ENCODE data around the gene C12orf54.
"Not testable (repeated sequence)": the region's sequence is repeated elsewhere in the genome, so short reads cannot be mapped to it uniquely, and the experiment has no call there.

Gene C12orf54

DNA sequence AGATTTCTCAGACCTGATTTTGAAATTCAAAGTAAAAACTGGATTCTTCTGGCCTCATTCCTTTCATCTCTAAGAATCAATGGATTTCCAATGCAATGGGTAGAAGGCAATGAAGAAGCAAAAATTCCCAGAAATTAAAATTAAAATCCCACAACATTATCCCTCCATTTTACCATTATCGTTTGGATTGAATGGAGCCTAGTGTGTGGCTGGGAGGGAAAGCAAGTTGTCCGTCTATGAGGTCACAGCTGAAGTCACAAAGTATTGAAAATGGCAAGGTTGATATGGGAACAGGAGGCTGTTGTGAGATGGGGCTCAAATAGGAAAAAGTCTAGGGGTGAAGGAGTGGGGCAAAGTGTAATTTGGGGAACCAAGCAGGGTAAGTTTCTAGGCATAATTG lies at the start of gene C12orf54:
Gene C12orf54, plus strand, starts transcription at position 301 of the 400 bp plus-strand sequence. CDS start 799 bp downstream, outside the sequence.
- H3K36me3 Mint-ChIP-seq (ENCODE audit: low read depth): no peaks in the 10 kb centered on the region
- intact Hi-C loops (cut with micrococcal nuclease): no loop called here
- H3K4me3 Mint-ChIP-seq: no peak within 1 kb of the TSS
- H3K9me3 Mint-ChIP-seq: no peaks in the 10 kb centered on the region
- H3K4me1 Mint-ChIP-seq (ENCODE audit: low read depth): no peaks in the 10 kb centered on the region
- H3K27ac Mint-ChIP-seq: no peak within 1 kb of the TSS
- peaks cover 12% of the 10 kb centered on the region for H3K27me3 Mint-ChIP-seq

DNA sequence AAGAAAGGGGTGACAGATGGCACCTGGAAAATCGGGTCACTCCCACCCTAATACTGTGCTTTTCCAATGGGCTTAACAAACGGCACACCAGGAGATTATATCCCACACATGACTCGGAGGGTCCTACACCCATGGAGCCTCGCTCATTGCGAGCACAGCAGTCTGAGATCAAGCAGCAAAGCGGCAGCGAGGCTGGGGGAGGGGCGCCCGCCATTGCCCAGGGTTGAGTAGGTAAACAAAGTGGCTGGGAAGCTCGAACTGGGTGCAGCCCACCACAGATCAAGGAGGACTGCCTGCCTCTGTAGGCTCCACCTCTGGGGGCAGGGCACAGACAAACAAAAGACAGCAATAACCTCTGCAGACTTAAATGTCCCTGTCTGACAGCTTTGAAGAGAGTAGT lies 48.3 kb upstream of the C12orf54 start:
- H3K36me3 Mint-ChIP-seq (ENCODE audit: low read depth); H3K27ac Mint-ChIP-seq; H3K4me3 Mint-ChIP-seq; intact Hi-C loops (cut with micrococcal nuclease); H3K4me1 Mint-ChIP-seq (ENCODE audit: low read depth); H3K9me3 Mint-ChIP-seq: not testable (repeated sequence)
- H3K27me3 Mint-ChIP-seq: peaks cover 13% of the 10 kb centered on the region

DNA sequence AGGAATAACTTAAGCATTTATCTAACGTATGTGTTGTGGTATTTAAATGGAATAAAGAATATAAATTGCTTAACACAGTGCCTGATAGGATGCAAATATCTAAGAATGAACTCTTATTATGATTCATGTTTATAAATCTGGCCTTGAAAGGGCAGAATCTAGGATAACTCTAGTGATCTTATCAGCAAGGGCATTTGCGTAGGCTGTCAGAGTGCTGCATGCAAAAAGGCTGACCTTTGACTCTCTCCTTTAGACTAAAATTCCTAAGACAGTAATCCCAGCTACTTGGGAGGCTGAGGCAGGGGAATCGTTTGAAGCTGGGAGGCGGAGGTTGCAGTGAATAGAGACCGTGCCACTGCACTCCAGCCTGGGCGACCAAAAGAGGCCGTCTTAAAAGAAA lies 41.2 kb upstream of the C12orf54 start:
- intact Hi-C loops (cut with micrococcal nuclease): no loop called here
- H3K36me3 Mint-ChIP-seq (ENCODE audit: low read depth): no peaks in the 10 kb centered on the region

DNA sequence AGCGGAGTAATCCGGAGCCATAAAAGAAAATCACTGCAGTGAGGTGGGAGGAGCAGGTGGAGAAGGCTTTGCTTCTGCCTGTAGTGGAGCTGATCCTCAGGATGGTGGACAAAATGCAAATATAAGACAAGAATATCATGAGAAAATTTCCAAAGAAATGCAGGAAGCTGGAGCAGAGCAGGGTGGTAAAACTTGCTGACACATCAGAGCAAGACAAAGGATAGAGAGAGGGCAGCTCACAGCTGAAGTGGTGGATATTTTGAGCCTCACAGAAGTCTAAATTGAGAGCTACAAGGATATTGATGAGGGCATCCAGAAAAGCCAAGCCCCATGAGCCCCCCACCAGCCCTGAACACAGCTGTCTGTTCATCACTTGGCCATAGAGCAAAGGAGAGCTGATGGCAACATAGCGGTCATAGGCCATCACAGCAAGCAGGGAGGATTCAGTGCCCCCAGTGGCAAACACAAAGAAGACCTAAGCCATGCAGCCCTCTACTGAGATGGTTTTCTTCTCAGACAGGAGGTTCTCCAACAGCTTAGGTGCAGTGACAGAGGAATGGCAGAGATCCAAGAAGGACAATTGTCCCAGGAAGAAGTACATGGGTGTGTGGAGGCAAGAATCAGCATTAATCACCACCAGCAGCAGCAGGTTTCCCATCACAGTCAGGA lies 40.0 kb upstream of the C12orf54 start:
- intact Hi-C loops (cut with micrococcal nuclease): no loop called here
- Mint-ChIP-seq H3K9me3 (no peaks in the 10 kb centered on the region), H3K4me3 (no peak overlapping the region), H3K4me1 (ENCODE audit: low read depth) (peaks cover 7% of the 10 kb centered on the region), H3K27me3 (peaks cover 3% of the 10 kb centered on the region), H3K36me3 (ENCODE audit: low read depth) (no peaks in the 10 kb centered on the region), H3K27ac (no peak overlapping the region)

More for the DNA sequence above, 41.2 kb upstream of the C12orf54 start:
- Mint-ChIP-seq H3K4me1 (ENCODE audit: low read depth) (peaks cover 6% of the 10 kb centered on the region), H3K4me3 (no peak overlapping the region), H3K27me3 (peaks cover 6% of the 10 kb centered on the region), H3K27ac (no peak overlapping the region), H3K9me3 (no peaks in the 10 kb centered on the region)

DNA sequence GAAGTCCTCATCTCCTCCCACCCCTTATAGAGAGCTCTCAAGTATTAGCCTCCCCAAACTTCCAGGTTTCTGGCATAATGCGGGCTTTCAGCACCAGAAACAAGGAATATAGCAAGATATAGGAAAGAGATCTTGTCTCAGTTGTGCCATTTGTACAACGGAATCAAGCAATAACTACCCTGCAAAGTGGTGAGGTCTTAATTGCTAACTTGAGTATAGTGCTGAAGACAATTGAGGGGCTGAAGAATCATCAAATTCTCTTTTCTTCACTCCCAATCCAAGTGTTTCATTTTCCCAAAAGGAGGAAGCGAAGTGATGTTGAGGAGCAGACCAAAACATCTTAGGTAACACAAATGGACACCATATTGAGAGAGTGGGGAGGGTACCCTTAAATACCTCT lies 36.8 kb upstream of the C12orf54 start:
- H3K4me3 Mint-ChIP-seq: no peak overlapping the region
- no peaks in the 10 kb centered on the region for H3K36me3 Mint-ChIP-seq (ENCODE audit: low read depth)
- no peak overlapping the region for H3K27ac Mint-ChIP-seq
- peaks cover 7% of the 10 kb centered on the region for H3K27me3 Mint-ChIP-seq
- H3K9me3 Mint-ChIP-seq: peaks cover 11% of the 10 kb centered on the region
- H3K4me1 Mint-ChIP-seq (ENCODE audit: low read depth): peaks cover 7% of the 10 kb centered on the region
- intact Hi-C loops (cut with micrococcal nuclease): no loop called here

DNA sequence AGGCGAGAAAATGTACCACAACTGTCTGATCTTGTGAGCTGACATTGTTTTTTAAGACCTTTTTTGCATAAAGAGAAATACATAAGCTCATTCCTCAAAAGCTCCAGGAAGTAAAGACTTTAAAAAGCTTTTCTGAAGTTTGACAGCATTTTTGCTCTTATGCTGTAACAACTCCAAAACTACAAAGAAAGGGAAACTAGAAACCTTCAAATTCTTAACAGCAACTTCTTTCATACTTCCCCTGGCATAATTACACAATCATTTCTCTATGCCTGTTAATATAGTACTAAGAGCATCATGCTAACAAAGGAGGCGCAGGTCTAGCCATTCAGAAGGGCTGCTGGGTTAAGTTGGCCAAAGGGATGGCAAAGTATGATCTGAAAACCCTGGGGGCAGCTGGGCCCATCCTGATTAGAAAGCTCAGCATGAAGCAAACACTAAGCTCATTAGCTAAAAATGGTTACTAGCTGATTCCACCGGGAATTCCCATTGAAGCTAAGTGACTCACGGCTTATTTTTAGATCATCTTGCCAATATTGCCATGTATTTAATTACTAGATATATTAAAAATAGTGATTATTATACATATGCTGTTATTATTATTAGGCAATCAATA lies 36.0 kb upstream of the C12orf54 start:
- Mint-ChIP-seq H3K4me3 (no peak overlapping the region), H3K27ac (no peak overlapping the region), H3K9me3 (peaks cover 13% of the 10 kb centered on the region), H3K4me1 (ENCODE audit: low read depth) (peaks cover 7% of the 10 kb centered on the region), H3K27me3 (peaks cover 7% of the 10 kb centered on the region), H3K36me3 (ENCODE audit: low read depth) (no peaks in the 10 kb centered on the region)
- intact Hi-C loops (cut with micrococcal nuclease): no loop called here

DNA sequence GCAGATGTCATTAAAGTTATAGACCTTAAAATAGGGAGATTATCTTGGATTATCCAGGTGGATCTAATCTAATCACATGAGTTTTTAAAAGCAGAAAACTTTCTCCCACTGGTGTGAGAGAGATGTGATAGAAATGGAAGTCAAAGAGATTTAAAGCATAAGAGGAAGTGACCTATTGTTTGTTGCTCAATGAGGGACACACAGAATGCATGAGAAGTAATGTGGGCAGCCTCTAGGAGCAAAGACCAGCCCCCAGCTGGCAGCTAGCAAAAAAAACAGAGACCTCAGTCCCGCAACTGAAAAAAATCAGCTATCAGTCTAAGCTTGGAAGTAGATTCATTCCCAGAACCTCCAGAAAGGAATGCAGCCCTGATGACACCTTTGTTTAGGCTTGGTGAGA lies 34.5 kb upstream of the C12orf54 start:
- peaks cover 7% of the 10 kb centered on the region for H3K4me1 Mint-ChIP-seq (ENCODE audit: low read depth)
- H3K27ac Mint-ChIP-seq: no peak overlapping the region
- intact Hi-C loops (cut with micrococcal nuclease): no loop called here
- peaks cover 13% of the 10 kb centered on the region for H3K9me3 Mint-ChIP-seq
- no peak overlapping the region for H3K4me3 Mint-ChIP-seq
- no peaks in the 10 kb centered on the region for H3K36me3 Mint-ChIP-seq (ENCODE audit: low read depth)
- peaks cover 4% of the 10 kb centered on the region for H3K27me3 Mint-ChIP-seq

DNA sequence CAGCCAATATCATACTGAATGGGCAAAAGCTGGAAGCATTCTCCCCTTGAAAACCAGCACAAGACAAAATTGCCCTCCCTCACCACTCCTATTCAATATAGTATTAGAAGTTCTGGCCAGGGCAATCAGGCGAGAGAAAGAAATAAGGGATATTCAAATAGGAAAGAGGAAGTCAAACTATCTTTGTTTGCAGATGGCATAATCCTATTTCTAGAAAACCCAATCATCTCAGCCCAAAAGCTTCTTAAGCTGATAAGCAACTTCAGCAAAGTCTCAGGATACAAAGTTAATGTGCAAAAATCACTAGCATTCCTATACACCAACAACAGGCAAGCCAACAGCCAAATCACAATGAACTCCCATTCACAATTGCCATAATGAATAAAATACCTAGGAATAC lies 30.9 kb upstream of the C12orf54 start:
- intact Hi-C loops (cut with micrococcal nuclease): loop anchor here (5.0 kb wide), 1 partner anchor 264 kb away; no protein-coding TSS in a partner anchor
- Mint-ChIP-seq H3K36me3 (ENCODE audit: low read depth) (no peaks in the 10 kb centered on the region), H3K4me3 (no peak overlapping the region), H3K9me3 (peaks cover 13% of the 10 kb centered on the region), H3K4me1 (ENCODE audit: low read depth) (no peaks in the 10 kb centered on the region), H3K27ac (no peak overlapping the region), H3K27me3 (peaks cover 6% of the 10 kb centered on the region)

DNA sequence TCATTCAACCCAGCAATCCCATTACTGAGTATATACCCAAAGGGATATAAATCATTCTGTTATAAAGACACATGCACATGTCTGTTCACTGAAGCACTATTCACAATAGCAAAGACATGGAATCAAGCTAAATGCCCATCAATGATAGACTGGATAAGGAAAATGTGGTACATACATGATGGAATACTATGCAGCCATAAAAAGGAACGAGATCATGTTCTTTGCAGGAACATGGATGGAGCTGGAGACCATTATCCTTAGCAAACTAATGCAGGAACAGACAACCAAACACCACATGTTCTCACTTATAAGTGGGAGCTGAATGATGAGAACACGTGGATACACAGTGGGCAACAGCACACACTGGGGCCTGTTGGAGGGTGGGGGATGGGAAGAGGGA lies 29.3 kb upstream of the C12orf54 start:
- intact Hi-C loops (cut with micrococcal nuclease): loop anchor here (5.0 kb wide), 1 partner anchor 266 kb away; no protein-coding TSS in a partner anchor
- H3K27ac Mint-ChIP-seq; H3K4me3 Mint-ChIP-seq; H3K27me3 Mint-ChIP-seq; H3K36me3 Mint-ChIP-seq (ENCODE audit: low read depth); H3K4me1 Mint-ChIP-seq (ENCODE audit: low read depth): not testable (repeated sequence)
- peaks cover 13% of the 10 kb centered on the region for H3K9me3 Mint-ChIP-seq

DNA sequence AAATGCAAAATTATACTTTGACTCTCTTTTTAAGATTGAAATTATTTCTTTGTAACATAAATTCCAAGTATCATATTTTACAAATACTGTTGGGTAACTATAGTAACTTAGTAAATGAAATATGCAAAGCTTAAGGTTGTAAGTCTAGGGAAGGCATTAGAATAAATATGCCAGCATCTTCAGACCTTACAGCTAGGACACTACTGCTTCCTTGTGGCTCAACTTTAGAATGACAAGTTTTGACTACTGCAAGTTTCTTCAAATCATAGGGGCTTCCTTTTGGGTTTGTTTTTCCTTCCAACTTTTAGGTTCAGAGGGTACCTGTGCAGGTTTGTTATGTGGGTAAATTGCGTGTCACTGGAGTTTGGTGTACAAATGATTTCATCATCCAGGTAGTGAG lies 27.6 kb upstream of the C12orf54 start:
- intact Hi-C loops (cut with micrococcal nuclease): loop anchor here (5.0 kb wide), 1 partner anchor 267 kb away; no protein-coding TSS in a partner anchor
- H3K4me3 Mint-ChIP-seq: no peak overlapping the region
- H3K4me1 Mint-ChIP-seq (ENCODE audit: low read depth): no peaks in the 10 kb centered on the region
- H3K27me3 Mint-ChIP-seq: peaks cover 5% of the 10 kb centered on the region
- H3K27ac Mint-ChIP-seq: no peak overlapping the region
- H3K9me3 Mint-ChIP-seq: peaks cover 10% of the 10 kb centered on the region
- no peaks in the 10 kb centered on the region for H3K36me3 Mint-ChIP-seq (ENCODE audit: low read depth)

DNA sequence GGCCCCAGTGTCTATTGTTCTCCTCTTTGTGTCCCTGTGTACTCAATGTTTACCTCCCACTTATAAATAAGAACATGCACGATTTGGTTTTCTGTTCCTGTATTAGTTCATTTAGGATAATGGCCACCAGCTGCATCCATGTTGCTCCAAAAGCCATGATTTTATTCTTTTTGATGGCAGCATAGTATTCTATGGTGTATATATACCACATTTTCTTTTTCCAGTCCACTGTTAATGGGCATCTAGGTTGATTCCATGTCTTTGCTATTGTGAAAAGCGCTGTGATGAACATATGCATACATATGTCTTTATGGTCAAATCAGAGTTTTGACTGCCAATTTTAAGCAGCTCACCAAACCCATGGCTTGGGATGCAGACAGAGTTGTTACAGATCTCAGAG lies 27.2 kb upstream of the C12orf54 start:
- H3K9me3 Mint-ChIP-seq: peaks cover 6% of the 10 kb centered on the region
- H3K36me3 Mint-ChIP-seq (ENCODE audit: low read depth): no peaks in the 10 kb centered on the region
- H3K27ac Mint-ChIP-seq: no peak overlapping the region
- no peaks in the 10 kb centered on the region for H3K4me1 Mint-ChIP-seq (ENCODE audit: low read depth)
- H3K27me3 Mint-ChIP-seq: peaks cover 5% of the 10 kb centered on the region
- H3K4me3 Mint-ChIP-seq: no peak overlapping the region
- intact Hi-C loops (cut with micrococcal nuclease): no loop called here

DNA sequence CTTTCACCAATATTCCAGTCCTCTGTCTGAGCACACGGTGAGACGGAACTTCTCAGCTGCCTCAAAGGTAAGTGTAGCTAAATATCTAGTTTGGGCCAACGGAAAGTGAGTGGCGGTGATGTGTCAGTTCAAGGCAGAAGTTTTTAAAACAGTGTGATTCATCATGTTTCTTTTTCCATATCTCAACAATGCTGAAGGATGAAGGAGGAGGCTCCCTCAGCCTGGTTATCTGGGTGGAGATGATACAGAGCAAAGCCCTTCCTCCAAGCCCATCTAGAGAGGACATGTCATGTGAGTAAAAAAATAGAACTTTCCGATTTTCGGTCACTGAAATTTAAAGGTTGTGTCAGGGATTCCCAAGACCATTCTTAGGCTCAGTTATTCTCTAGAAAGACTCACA lies 23.0 kb upstream of the C12orf54 start:
- H3K27ac Mint-ChIP-seq: no peak overlapping the region
- H3K36me3 Mint-ChIP-seq (ENCODE audit: low read depth): no peaks in the 10 kb centered on the region

DNA sequence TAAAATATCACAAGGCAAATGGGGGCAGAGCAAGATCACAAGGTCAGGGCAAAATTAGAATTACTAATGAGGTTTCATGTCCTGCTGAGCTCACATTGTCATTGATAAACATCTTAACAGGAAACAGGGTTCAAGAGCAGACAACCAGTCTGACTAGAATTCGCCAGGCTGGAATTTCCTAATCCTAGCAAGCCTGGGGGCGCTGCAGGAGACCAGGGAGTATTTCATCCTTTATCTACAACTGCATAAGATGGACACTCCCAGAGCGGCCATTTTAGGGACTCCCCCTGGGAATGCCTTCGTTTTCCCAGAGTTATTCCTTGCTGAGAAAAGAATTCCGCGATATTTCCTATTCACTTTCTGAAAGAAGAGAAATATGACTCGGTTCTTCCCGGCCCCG lies 13.3 kb upstream of the C12orf54 start:
- H3K4me3 Mint-ChIP-seq; H3K36me3 Mint-ChIP-seq (ENCODE audit: low read depth); H3K27me3 Mint-ChIP-seq; H3K27ac Mint-ChIP-seq; H3K4me1 Mint-ChIP-seq (ENCODE audit: low read depth); intact Hi-C loops (cut with micrococcal nuclease): not testable (repeated sequence)
- H3K9me3 Mint-ChIP-seq: peaks cover 48% of the 10 kb centered on the region

More for the DNA sequence above, 23.0 kb upstream of the C12orf54 start:
- intact Hi-C loops (cut with micrococcal nuclease): no loop called here
- H3K9me3 Mint-ChIP-seq: no peaks in the 10 kb centered on the region
- H3K4me1 Mint-ChIP-seq (ENCODE audit: low read depth): no peaks in the 10 kb centered on the region
- no peak overlapping the region for H3K4me3 Mint-ChIP-seq
- peaks cover 13% of the 10 kb centered on the region for H3K27me3 Mint-ChIP-seq

DNA sequence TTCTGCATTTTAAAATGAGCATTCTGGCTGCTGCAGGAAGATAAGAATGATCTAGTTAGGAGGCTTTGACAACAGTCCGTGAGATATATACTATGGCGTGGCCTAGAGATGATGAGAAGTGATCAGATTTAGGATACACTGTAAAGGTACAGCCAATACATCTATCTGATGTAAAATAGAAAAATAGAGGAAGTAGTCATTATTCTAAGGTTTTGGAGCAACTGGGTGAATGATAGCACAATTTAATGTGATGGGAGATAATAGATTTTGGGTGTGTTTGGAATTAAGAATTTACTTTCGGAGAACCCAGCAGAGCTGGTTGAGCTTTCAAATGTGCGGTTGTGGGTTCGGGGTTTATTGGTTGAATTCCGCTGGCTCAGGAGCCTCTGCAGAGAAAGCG lies 10.0 kb upstream of the C12orf54 start, which contains the start of gene ANP32D:
Gene ANP32D, plus strand, starts transcription at position 301 of the 400 bp plus-strand sequence. CDS start 106 bp downstream, outside the sequence.
- Mint-ChIP-seq H3K27ac (no peak within 1 kb of the TSS), H3K4me1 (ENCODE audit: low read depth) (no peaks in the 10 kb centered on the region), H3K27me3 (peaks cover 4% of the 10 kb centered on the region), H3K9me3 (peaks cover 48% of the 10 kb centered on the region), H3K36me3 (ENCODE audit: low read depth) (no peaks in the 10 kb centered on the region), H3K4me3 (no peak within 1 kb of the TSS)
- intact Hi-C loops (cut with micrococcal nuclease): no loop called here
